WERI-Rb-1 (cell line): ENCODE measurements around the gene EFHC2.

ENCODE experiments used
- DNase-seq: peaks from one replicate; pipeline ENCODE4 v3.0.0-alpha.2; 2020
- H3K27ac ChIP-seq: fragments of 250-450 bp; sonication (Bioruptor Pico); 2 replicates; pipeline ENCODE4 v1.5.1; 2020; ENCODE audit warnings: mild to moderate bottlenecking, moderate library complexity
- H3K27me3 ChIP-seq: fragments of 250-450 bp; sonication (Bioruptor Pico); 2 replicates; pipeline ENCODE4 v1.5.1; 2021; ENCODE audit warnings: mild to moderate bottlenecking, low read depth, moderate library complexity; ENCODE audit not compliant: insufficient read depth, severe bottlenecking
- H3K36me3 ChIP-seq: fragments of 250-450 bp; sonication (Bioruptor Pico); 2 replicates; pipeline ENCODE4 v1.5.1; 2020; ENCODE audit warnings: mild to moderate bottlenecking, moderate library complexity
- H3K4me3 ChIP-seq: 2 replicates; pipeline ENCODE4 v1.5.1; 2011; ENCODE audit warnings: low read depth, mild to moderate bottlenecking, control low read depth, low read length
- H3K9me3 ChIP-seq: fragments of 250-450 bp; sonication (Bioruptor Pico); 2 replicates; pipeline ENCODE4 v1.5.1; 2021; ENCODE audit warnings: mild to moderate bottlenecking, moderate library complexity; ENCODE audit not compliant: severe bottlenecking
- CTCF ChIP-seq: IDR thresholded peaks from 2 replicates; pipeline ENCODE4 v1.5.1; 2011; ENCODE audit warnings: low read depth, mild to moderate bottlenecking, control low read depth, inconsistent platforms, low read length

EFHC2 gene

GRCh38 chrX:44310227-44310626 is 33.2 kb downstream of the EFHC2 start:
- H3K36me3 ChIP-seq, result no peaks in the 10 kb centered on the region
- peaks cover 7% of the 10 kb centered on the region for H3K27me3 ChIP-seq
- TF ChIP-seq CTCF, result no peak
- no peak overlapping the region for H3K27ac ChIP-seq
- H3K9me3 ChIP-seq, result no peaks in the 10 kb centered on the region
- DNase-seq, result no peak
- no peak overlapping the region for H3K4me3 ChIP-seq

- no peak overlapping the region for H3K27ac ChIP-seq
- DNase-seq, result no peak
- no peak overlapping the region for H3K4me3 ChIP-seq
- no peaks in the 10 kb centered on the region for H3K36me3 ChIP-seq
- no peaks in the 10 kb centered on the region for H3K9me3 ChIP-seq
- TF ChIP-seq CTCF, result no peak
- peaks cover 7% of the 10 kb centered on the region for H3K27me3 ChIP-seq
These were observed 34.6 kb downstream of the EFHC2 start for GRCh38 chrX:44308869-44309268.

GRCh38 chrX:44306356-44306755 is 37.1 kb downstream of the EFHC2 start:
- Histone ChIP-seq H3K4me3 (no peak overlapping the region), H3K9me3 (no peaks in the 10 kb centered on the region), H3K36me3 (no peaks in the 10 kb centered on the region), H3K27ac (no peak overlapping the region), H3K27me3 (peaks cover 2% of the 10 kb centered on the region)
- TF ChIP-seq CTCF, result no peak
- no peak for DNase-seq

DNA sequence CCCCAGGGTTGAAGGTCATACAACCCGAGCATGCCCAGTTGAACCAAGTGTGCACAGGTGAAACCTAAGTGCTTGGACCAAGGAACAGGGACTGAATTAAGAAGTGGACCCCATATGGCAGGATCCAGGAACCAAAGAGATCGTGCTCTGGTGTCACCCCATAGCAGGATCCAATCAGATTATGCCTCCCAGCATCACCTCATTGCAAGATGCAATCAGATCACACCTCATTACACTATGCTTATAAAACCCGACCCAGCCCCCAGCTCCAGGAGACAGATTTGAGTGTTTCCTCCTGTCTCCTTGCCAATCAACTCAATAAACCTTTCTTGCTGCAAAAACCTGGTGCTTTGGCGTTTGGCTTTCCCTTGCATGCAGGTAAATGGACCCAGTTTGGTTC is 37.6 kb downstream of the EFHC2 start:
- H3K9me3 ChIP-seq, result no peaks in the 10 kb centered on the region
- no peak overlapping the region for H3K27ac ChIP-seq
- no peak overlapping the region for H3K4me3 ChIP-seq
- TF ChIP-seq CTCF, result no peak
- H3K36me3 ChIP-seq, result no peaks in the 10 kb centered on the region
- H3K27me3 ChIP-seq, result no peaks in the 10 kb centered on the region
- DNase-seq, result no peak

DNA sequence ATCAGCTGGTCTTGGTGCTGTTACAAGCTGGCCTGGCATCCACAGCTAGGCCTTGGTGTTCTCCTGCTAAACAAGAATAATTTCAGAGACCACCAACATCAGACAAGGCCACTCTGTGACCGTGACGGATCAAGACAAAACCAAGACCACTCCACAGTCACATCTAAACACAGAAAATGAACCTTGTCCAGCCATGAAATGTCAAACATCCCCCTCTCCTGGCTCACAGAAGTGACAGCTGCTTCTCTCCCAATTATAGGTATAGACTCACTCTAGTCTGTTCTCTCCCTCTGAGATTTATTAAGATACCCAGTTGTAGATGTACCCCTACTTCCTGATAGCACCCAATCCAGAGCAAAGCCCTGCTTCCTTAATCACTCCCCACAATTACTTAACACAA is 40.4 kb downstream of the EFHC2 start:
- no peaks in the 10 kb centered on the region for H3K27me3 ChIP-seq
- H3K4me3 ChIP-seq, result no peak overlapping the region
- peak; percentile 12 for DNase-seq
- no peaks in the 10 kb centered on the region for H3K9me3 ChIP-seq
- no peak for TF ChIP-seq CTCF
- no peak overlapping the region for H3K27ac ChIP-seq
- no peaks in the 10 kb centered on the region for H3K36me3 ChIP-seq

DNA sequence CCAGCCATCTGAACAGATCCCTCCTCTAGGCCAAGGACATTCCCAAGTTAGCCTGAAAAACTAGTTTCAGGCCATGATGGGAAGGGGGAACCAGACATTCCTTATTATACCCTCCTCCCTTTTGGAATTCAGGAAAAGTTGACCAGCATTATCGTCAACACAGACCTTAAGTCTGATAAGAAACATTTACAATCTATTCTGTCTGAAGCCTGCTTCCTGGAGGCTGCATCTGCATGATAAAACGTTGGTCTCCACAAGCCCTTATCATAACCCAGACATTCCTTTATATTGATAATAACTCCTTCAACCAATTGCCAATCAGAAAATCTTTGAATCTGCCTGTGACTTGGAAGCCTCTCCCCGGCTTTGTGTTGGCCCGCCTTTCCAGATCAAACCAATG is 44.3 kb downstream of the EFHC2 start:
- TF ChIP-seq CTCF, result no peak
- H3K27ac ChIP-seq, result no peak overlapping the region
- H3K4me3 ChIP-seq, result no peak overlapping the region
- no peak for DNase-seq
- H3K36me3 ChIP-seq, result no peaks in the 10 kb centered on the region
- H3K27me3 ChIP-seq, result no peaks in the 10 kb centered on the region
- H3K9me3 ChIP-seq, result no peaks in the 10 kb centered on the region
